Breast epithelium (tissue), 3 donors: ENCODE data around the gene TUG1.

Experiments used
- CTCF ChIP-seq, 3 donors: fragments of 450-650 bp; IDR thresholded peaks; one replicate each; pipeline ENCODE4 v1.5.1; 2016 to 2017; ENCODE audit warnings: antibody characterized with exemption in 3 of 3, mild to moderate bottlenecking in 3 of 3, moderate library complexity in 3 of 3
- POLR2A ChIP-seq: fragments of 450-650 bp; IDR thresholded peaks from one replicate; pipeline ENCODE4 v1.6.1; 2016; ENCODE audit warnings: antibody characterized with exemption, mild to moderate bottlenecking, moderate library complexity

- TF ChIP-seq CTCF (IDR thresholded peaks at IDR 0.05) (no peak), POLR2A (no peak)
These were observed 15.9 kb upstream of the TUG1 start for GRCh38 chr22:30953206-30953605.
